Measurements from ENCODE around the gene CHGA.

Gene CHGA

GRCh38 chr14:92922883-92923743 lies at the start of gene CHGA:
CHGA (plus strand) TSS chr14:92923150; CDS start chr14:92923360, 210 bp downstream.
- peak; percentile 23 for DNase-seq (ENCODE audit: low spot score)

GRCh38 chr14:92874962-92875661 lies 47.8 kb upstream of the CHGA start:
- DNase-seq (ENCODE audit: low spot score): no peak

DNA sequence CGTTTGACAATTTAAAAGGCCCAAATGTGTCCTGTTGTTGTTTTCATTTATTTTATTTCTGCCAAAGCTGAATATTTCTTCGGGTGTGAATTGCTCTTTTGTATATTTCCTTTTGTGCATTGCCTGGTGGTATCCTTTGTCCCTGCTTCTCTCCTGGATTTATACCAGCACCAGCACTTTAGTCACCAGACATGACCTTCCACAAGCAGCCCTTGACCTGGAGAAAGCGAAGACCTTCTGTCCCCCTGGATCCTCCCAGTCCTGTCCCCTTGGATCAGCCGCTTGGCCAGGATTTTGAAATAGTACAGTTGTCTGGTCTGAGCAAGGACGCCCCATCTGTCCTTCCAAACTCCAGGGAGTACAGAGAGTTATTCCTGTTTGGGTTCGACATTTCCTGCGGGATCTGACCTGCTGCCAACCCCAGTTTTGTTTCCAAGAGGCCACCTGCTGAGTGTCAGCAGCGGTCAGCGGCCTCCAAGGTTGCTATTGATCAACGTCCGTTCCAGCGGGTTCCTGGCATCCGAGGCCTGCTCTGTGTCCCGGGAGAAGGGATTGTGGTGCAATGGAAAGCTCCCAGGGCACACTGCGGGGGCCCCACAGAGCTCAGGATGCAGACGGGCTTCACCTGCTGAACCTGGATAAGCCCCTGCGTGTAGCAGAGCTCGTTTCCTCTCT lies 45.1 kb upstream of the CHGA start:
- DNase-seq (ENCODE audit: low spot score): no peak

- DNase-seq (ENCODE audit: low spot score): no peak
These were observed 42.6 kb upstream of the CHGA start for GRCh38 chr14:92880351-92880750.

GRCh38 chr14:92880851-92881250 lies 42.1 kb upstream of the CHGA start:
- DNase-seq (ENCODE audit: low spot score): no peak

GRCh38 chr14:92883066-92883465 lies 39.9 kb upstream of the CHGA start:
- DNase-seq (ENCODE audit: low spot score): no peak

- no peak for DNase-seq (ENCODE audit: low spot score)
These were observed 38.5 kb upstream of the CHGA start for GRCh38 chr14:92884410-92884809.

DNA sequence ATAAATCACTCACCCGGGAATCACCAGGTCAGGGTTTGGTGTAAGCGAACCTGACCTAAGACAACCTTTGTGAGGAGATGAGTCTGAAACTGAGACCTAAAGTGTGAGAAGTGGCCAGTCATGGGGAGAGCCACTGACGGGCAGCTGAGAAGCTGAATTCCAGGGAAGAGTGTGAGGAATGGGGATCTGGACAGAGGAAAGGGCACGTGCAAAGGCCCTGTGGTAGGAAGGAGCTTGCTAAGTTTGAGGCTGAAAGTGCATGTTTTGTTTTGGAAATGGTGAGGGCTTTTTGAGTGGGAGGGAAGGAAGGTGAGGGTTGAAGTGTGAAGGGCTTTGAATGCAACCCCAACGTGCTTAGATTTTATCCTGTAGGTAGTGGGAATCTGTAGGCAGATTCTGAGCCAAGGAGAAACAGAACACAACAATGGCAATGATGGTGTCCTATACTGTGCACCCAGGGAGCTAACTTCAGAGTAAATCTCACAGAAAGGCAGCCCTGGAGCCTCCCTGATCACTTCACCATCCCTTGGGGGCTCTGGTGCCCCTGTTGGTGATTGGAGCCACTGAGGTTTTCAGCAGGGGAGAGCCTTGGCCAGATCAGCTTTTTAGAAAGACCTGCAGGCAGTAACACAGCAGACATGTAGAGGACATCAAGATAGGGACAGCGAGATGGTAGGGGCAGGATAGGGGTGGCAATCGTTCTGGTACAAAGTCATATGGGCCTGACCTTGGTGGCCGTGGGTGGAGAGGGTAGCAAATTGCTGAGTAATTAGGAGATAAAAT lies 37.5 kb upstream of the CHGA start:
- no peak for DNase-seq (ENCODE audit: low spot score)

DNA sequence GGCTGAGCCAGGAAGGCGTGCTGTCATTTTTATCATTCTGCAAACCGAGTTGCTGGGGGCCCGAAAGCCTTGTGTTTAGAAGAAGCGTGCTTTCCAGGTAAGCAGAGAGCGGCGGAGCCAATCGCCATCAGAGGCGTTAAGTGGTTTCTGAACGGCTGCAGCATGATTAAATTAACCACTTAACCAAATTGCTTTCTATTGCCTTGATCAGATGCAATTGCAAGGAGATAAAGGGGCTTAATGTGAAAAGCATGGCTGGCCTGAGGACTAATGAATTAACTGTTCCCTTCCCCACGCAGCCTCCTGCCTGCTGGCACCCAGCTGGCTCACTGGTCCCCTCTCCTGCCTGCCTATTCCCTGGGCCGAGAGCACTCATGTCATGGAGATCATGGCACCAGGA lies 36.6 kb upstream of the CHGA start:
- no peak for DNase-seq (ENCODE audit: low spot score)

DNA sequence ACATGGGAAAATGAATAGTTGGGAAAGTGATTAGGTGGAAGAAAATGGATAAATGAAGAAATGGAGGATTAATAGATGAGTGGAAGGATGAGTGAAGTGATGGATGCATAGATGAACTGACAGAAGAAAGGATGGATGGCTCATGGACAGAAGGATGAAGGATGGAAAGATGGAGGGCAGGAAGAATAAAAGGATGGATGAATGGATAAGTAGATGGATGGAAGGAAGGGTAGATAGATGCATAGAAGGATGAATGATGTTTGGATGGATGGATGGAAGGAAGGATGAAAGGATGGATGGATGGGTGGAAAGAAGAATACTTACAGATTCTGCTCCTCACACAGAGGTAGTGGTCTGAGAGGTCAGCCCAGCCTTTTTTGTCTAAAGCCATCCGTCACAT lies 35.8 kb upstream of the CHGA start:
- DNase-seq (ENCODE audit: low spot score): no peak

DNA sequence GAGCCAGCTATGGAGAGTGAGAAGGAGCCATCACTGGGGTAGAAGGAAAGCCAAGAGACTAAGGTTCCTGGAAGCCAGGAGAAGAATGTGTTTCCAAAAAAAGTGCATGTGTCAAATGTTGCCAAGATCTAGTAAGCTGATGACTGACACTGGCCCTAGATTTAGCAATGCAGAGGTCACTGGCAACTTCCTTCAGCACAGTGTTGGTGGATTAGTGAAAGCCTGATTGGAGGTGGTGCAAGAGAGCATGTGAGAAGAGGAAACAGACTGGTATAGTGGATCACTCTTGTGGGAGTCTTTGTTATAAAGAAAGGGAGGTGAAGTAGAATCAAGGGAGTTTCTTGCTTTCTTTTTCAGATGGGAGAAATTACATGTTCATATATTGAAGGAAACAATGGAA lies 34.1 kb upstream of the CHGA start:
- DNase-seq (ENCODE audit: low spot score): no peak

- DNase-seq (ENCODE audit: low spot score): no peak
These were observed 31.9 kb upstream of the CHGA start for GRCh38 chr14:92890830-92891588.

- no peak for DNase-seq (ENCODE audit: low spot score)
These were observed 30.4 kb upstream of the CHGA start for GRCh38 chr14:92892589-92892988.

- DNase-seq (ENCODE audit: low spot score): no peak
These were observed 27.5 kb upstream of the CHGA start for GRCh38 chr14:92895352-92895878.

DNA sequence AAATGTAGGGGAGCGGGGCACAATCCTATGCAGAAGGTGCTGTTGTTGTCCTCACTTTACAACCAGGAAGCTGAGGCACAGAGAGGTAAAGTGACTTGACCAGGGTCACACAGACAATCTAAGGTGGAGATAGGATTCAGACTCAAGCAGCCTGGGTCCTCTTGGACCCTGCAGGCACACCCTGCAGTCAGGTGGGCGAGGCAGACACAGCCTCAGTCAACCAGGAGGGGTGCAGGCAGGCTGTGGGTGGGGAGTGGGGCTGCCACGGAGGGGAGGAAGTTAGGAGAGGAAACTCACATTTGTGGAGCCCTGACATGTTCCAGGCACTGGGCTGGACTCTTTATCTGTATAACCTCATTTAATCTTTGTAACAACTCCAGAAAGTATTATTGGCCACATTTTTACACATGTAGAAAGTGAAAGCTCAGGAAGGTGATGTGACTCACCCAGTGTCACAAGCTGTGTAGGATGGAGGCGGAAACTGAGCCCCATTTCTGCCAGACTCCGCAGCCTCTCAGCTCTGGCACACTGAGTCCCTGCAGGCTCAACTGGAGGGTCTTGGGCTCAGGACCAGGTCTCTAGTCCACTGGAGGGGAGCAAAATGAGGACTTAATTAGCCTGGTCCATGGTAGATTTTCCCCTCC lies 24.9 kb upstream of the CHGA start:
- DNase-seq (ENCODE audit: low spot score): no peak

- DNase-seq (ENCODE audit: low spot score): no peak
These were observed 24.3 kb upstream of the CHGA start for GRCh38 chr14:92898566-92899131.

GRCh38 chr14:92900660-92901059 lies 22.3 kb upstream of the CHGA start:
- no peak for DNase-seq (ENCODE audit: low spot score)

GRCh38 chr14:92902191-92902590 lies 20.8 kb upstream of the CHGA start:
- no peak for DNase-seq (ENCODE audit: low spot score)

DNA sequence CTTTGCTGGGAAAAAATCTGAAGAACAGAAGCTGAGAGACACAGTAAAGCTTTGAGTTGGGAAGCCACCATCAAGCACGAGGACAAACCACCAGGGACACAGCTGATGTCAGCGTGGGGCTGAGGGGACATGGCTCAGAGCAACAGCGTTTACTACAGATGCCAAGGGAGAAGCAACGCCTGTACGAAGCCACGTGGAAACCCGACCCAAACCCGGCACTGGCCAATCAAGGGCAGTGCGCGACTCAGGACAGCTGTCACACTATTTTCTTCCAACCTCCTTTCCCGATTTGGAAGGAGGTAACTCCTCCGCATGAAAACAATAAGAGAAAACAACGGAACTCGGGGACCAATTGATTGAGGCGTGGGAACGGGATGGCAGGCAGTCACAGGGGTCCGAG lies 20.2 kb upstream of the CHGA start:
- DNase-seq (ENCODE audit: low spot score): no peak

- no peak for DNase-seq (ENCODE audit: low spot score)
These were observed 19.6 kb upstream of the CHGA start for GRCh38 chr14:92903359-92903758.
